ENCODE results near the gene MFAP3L.

The MFAP3L gene

GRCh38 chr4:170017252-170017651, 8.9 kb downstream of the MFAP3L start:
- no peak for DNase-seq

GRCh38 chr4:170015285-170015684, 10.9 kb downstream of the MFAP3L start:
- no peak for DNase-seq

GRCh38 chr4:170014359-170015011, 11.7 kb downstream of the MFAP3L start:
- DNase-seq, result no peak

- no peak for DNase-seq
Measured at GRCh38 chr4:170012629-170012958, 13.6 kb downstream of the MFAP3L start.

- no peak for DNase-seq
Measured at GRCh38 chr4:170011921-170012628, 14.1 kb downstream of the MFAP3L start.

- peak; percentile 18 for DNase-seq
Measured at GRCh38 chr4:170009291-170009690, 16.9 kb downstream of the MFAP3L start.

- DNase-seq, result no peak
Measured at GRCh38 chr4:170008801-170009200, 17.4 kb downstream of the MFAP3L start.

GRCh38 chr4:170008371-170008770, 17.8 kb downstream of the MFAP3L start:
- DNase-seq, result peak; percentile 15

- peak; percentile 53 for DNase-seq
Measured at GRCh38 chr4:170007113-170007512, 19.1 kb downstream of the MFAP3L start.

GRCh38 chr4:170005472-170005871, 20.7 kb downstream of the MFAP3L start:
- no peak for DNase-seq

GRCh38 chr4:170004651-170005295, 21.4 kb downstream of the MFAP3L start:
- no peak for DNase-seq

- DNase-seq, result no peak
Measured at GRCh38 chr4:170003071-170004070, 22.8 kb downstream of the MFAP3L start.

GRCh38 chr4:170001745-170002267, 24.4 kb downstream of the MFAP3L start:
- no peak for DNase-seq

- DNase-seq, result no peak
Measured at GRCh38 chr4:170001011-170001744, 25.0 kb downstream of the MFAP3L start.

GRCh38 chr4:169999923-170000322, 26.3 kb downstream of the MFAP3L start:
- DNase-seq, result no peak

- DNase-seq, result no peak
Measured at GRCh38 chr4:169998981-169999380, 27.2 kb downstream of the MFAP3L start.

GRCh38 chr4:169996379-169997240, 29.6 kb downstream of the MFAP3L start:
- DNase-seq, result no peak

GRCh38 chr4:169993531-169993930, 32.7 kb downstream of the MFAP3L start:
- DNase-seq, result no peak

- DNase-seq, result no peak
Measured at GRCh38 chr4:169988252-169988651, 37.9 kb downstream of the MFAP3L start.

GRCh38 chr4:169987327-169988228, 38.6 kb downstream of the MFAP3L start:
- no peak for DNase-seq
